ENCODE results near the gene BDH2. TPM values are rescaled to one million over a fixed set of nuclear protein-coding genes. Genes with fewer than 3 reads are reported as not detected.

Gene BDH2
- total RNA-seq, 2 donors from 2014 or later = 25.4 to 40.2 TPM

- Histone ChIP-seq H3K27me3 (no peaks in the 10 kb centered on the region), H3K4me3 (no peak overlapping the region), H3K36me3 (replicated peaks in 1 of 2; ENCODE audit: insufficient read depth in 1 of 2, low read depth in 2 of 2) (no peaks in the 10 kb centered on the region), H3K4me1 (no peaks in the 10 kb centered on the region), H3K9me3 (no peaks in the 10 kb centered on the region), H3K27ac (no peak overlapping the region)
- intact Hi-C loops (cut with DNase I) = no loop called here
- DNase-seq = no peak
- no peak for TF ChIP-seq CTCF (IDR thresholded peaks at IDR 0.05)
- no peak for TF ChIP-seq POLR2A (IDR thresholded peaks at IDR 0.05)
- no peak for ATAC-seq
- 89 to 96% methylated on average over 3 of the region's 3 CpGs for WGBS, 2 donors
Measured at GRCh38 chr4:103126126-103126525, 26.5 kb upstream of the BDH2 start.

- no peak for DNase-seq
- TF ChIP-seq POLR2A (IDR thresholded peaks at IDR 0.05) = no peak
- intact Hi-C loops (cut with DNase I) = no loop called here
- Histone ChIP-seq H3K27ac (no peak overlapping the region), H3K4me3 (no peak overlapping the region), H3K4me1 (no peaks in the 10 kb centered on the region), H3K27me3 (no peaks in the 10 kb centered on the region), H3K9me3 (no peaks in the 10 kb centered on the region), H3K36me3 (replicated peaks in 1 of 2; ENCODE audit: insufficient read depth in 1 of 2, low read depth in 2 of 2) (no peaks in the 10 kb centered on the region)
- no peak for ATAC-seq
- 61 to 64% methylated on average over 3 of the region's 3 CpGs for WGBS, 2 donors
Measured at GRCh38 chr4:103123114-103123513, 23.5 kb upstream of the BDH2 start.

- intact Hi-C loops (cut with DNase I) = no loop called here
Measured at GRCh38 chr4:103118166-103118565, 18.5 kb upstream of the BDH2 start.

GRCh38 chr4:103111598-103111997 is 12.0 kb upstream of the BDH2 start:
- H3K4me1 ChIP-seq = no peaks in the 10 kb centered on the region
- no peak for TF ChIP-seq POLR2A (IDR thresholded peaks at IDR 0.05)
- TF ChIP-seq CTCF (IDR thresholded peaks at IDR 0.05) = no peak
- intact Hi-C loops (cut with DNase I) = no loop called here

More at GRCh38 chr4:103118166-103118565, 18.5 kb upstream of the BDH2 start:
- TF ChIP-seq POLR2A (IDR thresholded peaks at IDR 0.05) (no peak), CTCF (IDR thresholded peaks at IDR 0.05) (no peak)
- ATAC-seq (no peak), DNase-seq (no peak)
- no peaks in the 10 kb centered on the region for H3K27me3 ChIP-seq
- 68 to 79% methylated on average over 1 of the region's 1 CpG for WGBS, 2 donors
- H3K27ac ChIP-seq = no peak overlapping the region
- no peaks in the 10 kb centered on the region for H3K9me3 ChIP-seq
- H3K4me3 ChIP-seq = no peak overlapping the region
- no peaks in the 10 kb centered on the region for H3K4me1 ChIP-seq
- no peaks in the 10 kb centered on the region for H3K36me3 ChIP-seq (replicated peaks in 1 of 2; ENCODE audit: insufficient read depth in 1 of 2, low read depth in 2 of 2)

GRCh38 chr4:103108542-103108941 is 8.9 kb upstream of the BDH2 start:
- DNase-seq = no peak
- no peak for ATAC-seq
- no peak overlapping the region for H3K27ac ChIP-seq
- intact Hi-C loops (cut with DNase I) = loop anchor here (10.0 kb wide), 1 partner anchor 654 kb away; no protein-coding TSS in a partner anchor
- 65 to 66% methylated on average over 4 of the region's 4 CpGs for WGBS, 2 donors
- no peak overlapping the region for H3K4me3 ChIP-seq
- H3K27me3 ChIP-seq = no peaks in the 10 kb centered on the region
- H3K36me3 ChIP-seq (replicated peaks in 1 of 2; ENCODE audit: insufficient read depth in 1 of 2, low read depth in 2 of 2) = no peaks in the 10 kb centered on the region
- H3K4me1 ChIP-seq = no peaks in the 10 kb centered on the region
- H3K9me3 ChIP-seq = no peaks in the 10 kb centered on the region
- TF ChIP-seq POLR2A (IDR thresholded peaks at IDR 0.05) = no peak
- TF ChIP-seq CTCF (IDR thresholded peaks at IDR 0.05) = no peak

More at GRCh38 chr4:103111598-103111997, 12.0 kb upstream of the BDH2 start:
- no peaks in the 10 kb centered on the region for H3K9me3 ChIP-seq
- DNase-seq (no peak), ATAC-seq (no peak)
- H3K36me3 ChIP-seq (replicated peaks in 1 of 2; ENCODE audit: insufficient read depth in 1 of 2, low read depth in 2 of 2) = no peaks in the 10 kb centered on the region
- no peaks in the 10 kb centered on the region for H3K27me3 ChIP-seq
- H3K27ac ChIP-seq = no peak overlapping the region
- H3K4me3 ChIP-seq = no peak overlapping the region
- 60 to 70% methylated on average over 4 of the region's 4 CpGs for WGBS, 2 donors
